ENCODE measurements around the gene WDR45. TPM values are rescaled to one million over a fixed set of nuclear protein-coding genes. Genes with fewer than 3 reads are reported as not detected.
"Not testable (repeated sequence)": the region's sequence is repeated elsewhere in the genome, so short reads cannot be mapped to it uniquely, and the experiment has no call there.

The WDR45 gene
- total RNA-seq, result 73.4 TPM
- long read RNA-seq, transcript WDR45-206 (11 exons, 1,381 nt), result minor isoform, 15 of 200 reads
- long read RNA-seq, transcript WDR45-224 (10 exons, 1,301 nt), result minor isoform, 14 of 200 reads
- long read RNA-seq, transcript WDR45-207 (11 exons, 1,639 nt), result major isoform, 111 of 200 reads
- long read RNA-seq, partial matches to known transcripts, result 16 of 200 reads
- long read RNA-seq, other reads (novel, unspliced or antisense), result 41 of 200 reads

GRCh38 chrX:49079489-49080428 lies at the start of gene WDR45:
Gene WDR45 (minus strand): TSS chrX:49079887. CDS start chrX:49078095, 1,792 bp downstream.
- peak; percentile 94 for DNase-seq (ENCODE audit: low spot score)

- DNase-seq (ENCODE audit: low spot score), result no peak
These were observed 49.7 kb upstream of the WDR45 start for GRCh38 chrX:49129427-49129826.

- DNase-seq (ENCODE audit: low spot score), result not testable (repeated sequence)
These were observed 48.1 kb upstream of the WDR45 start for GRCh38 chrX:49127742-49128258.

- no peak for DNase-seq (ENCODE audit: low spot score)
These were observed 42.8 kb upstream of the WDR45 start for GRCh38 chrX:49122499-49122898.

- DNase-seq (ENCODE audit: low spot score), result no peak
These were observed 40.4 kb upstream of the WDR45 start for GRCh38 chrX:49120091-49120490.

- DNase-seq (ENCODE audit: low spot score), result no peak
These were observed 37.9 kb upstream of the WDR45 start for GRCh38 chrX:49117581-49117980.

GRCh38 chrX:49116716-49117115 lies 37.0 kb upstream of the WDR45 start:
- no peak for DNase-seq (ENCODE audit: low spot score)

GRCh38 chrX:49116076-49116475 lies 36.4 kb upstream of the WDR45 start:
- DNase-seq (ENCODE audit: low spot score), result no peak

GRCh38 chrX:49111791-49112190 lies 32.1 kb upstream of the WDR45 start:
- DNase-seq (ENCODE audit: low spot score), result no peak

GRCh38 chrX:49110417-49110816 lies 30.7 kb upstream of the WDR45 start:
- DNase-seq (ENCODE audit: low spot score), result no peak

GRCh38 chrX:49108641-49109040 lies 29.0 kb upstream of the WDR45 start:
- DNase-seq (ENCODE audit: low spot score), result no peak

GRCh38 chrX:49106930-49107329 lies 27.2 kb upstream of the WDR45 start:
- DNase-seq (ENCODE audit: low spot score), result no peak

- no peak for DNase-seq (ENCODE audit: low spot score)
These were observed 26.6 kb upstream of the WDR45 start for GRCh38 chrX:49106296-49106695.

GRCh38 chrX:49103637-49104036 lies 23.9 kb upstream of the WDR45 start:
- no peak for DNase-seq (ENCODE audit: low spot score)

GRCh38 chrX:49102190-49102589 lies 22.5 kb upstream of the WDR45 start:
- no peak for DNase-seq (ENCODE audit: low spot score)

- no peak for DNase-seq (ENCODE audit: low spot score)
These were observed 21.9 kb upstream of the WDR45 start for GRCh38 chrX:49101629-49101984.

- DNase-seq (ENCODE audit: low spot score), result peak; percentile 96
These were observed 21.3 kb upstream of the WDR45 start for GRCh38 chrX:49100704-49101628.

GRCh38 chrX:49096419-49096818 lies 16.7 kb upstream of the WDR45 start:
- DNase-seq (ENCODE audit: low spot score), result no peak

- DNase-seq (ENCODE audit: low spot score), result no peak
These were observed 9.9 kb upstream of the WDR45 start for GRCh38 chrX:49089553-49089952.

GRCh38 chrX:49082271-49082871 lies 2.7 kb upstream of the WDR45 start:
- DNase-seq (ENCODE audit: low spot score), result no peak

GRCh38 chrX:49077941-49078340 lies 1.7 kb downstream of the WDR45 start:
- DNase-seq (ENCODE audit: low spot score), result no peak

Data from mesenteric fat pad (tissue), 1 donor.